Stimulated activated CD8-positive, alpha-beta memory T cell treated with anti-CD3 and anti-CD28 coated beads, Interleukin-15, amount 100 ng/mL, for 48 hours (primary cell): ENCODE measurements around the gene C11orf54.
"Not testable (repeated sequence)": the region's sequence is repeated elsewhere in the genome, so short reads cannot be mapped to it uniquely, and the experiment has no call there.

Experiments
- DNase-seq, 2 donors: peaks; one replicate each; pipeline ENCODE4 v3.0.0-alpha.2; 2020; ENCODE audit warnings: low read depth in 2 of 2

C11orf54 gene

DNA sequence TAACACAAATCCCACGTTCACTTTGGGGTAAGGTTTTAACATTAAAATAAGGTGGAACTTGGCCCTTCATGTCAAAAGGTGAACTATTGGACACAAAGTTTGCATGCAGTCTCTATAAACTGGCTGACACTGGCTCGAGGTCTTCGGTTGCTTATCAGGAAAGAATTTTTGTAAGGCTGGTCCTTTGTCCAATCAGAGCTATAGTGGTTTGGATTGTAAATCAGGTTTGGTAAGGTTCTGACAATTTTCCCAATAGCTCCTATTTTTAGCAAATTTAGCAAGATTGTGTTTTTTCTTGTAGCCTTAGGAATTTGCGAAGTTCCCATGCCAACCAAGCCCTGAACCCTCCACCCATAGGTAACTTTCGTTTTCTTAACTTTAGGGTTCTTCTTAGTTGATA, 25.0 kb downstream of the C11orf54 start:
- DNase-seq = no peak

GRCh38 chr11:93767018-93767417, 25.5 kb downstream of the C11orf54 start:
- DNase-seq = no peak

GRCh38 chr11:93770160-93770559, 28.7 kb downstream of the C11orf54 start:
- no peak for DNase-seq

- no peak for DNase-seq
These were observed 30.7 kb downstream of the C11orf54 start for GRCh38 chr11:93772123-93772522.

DNA sequence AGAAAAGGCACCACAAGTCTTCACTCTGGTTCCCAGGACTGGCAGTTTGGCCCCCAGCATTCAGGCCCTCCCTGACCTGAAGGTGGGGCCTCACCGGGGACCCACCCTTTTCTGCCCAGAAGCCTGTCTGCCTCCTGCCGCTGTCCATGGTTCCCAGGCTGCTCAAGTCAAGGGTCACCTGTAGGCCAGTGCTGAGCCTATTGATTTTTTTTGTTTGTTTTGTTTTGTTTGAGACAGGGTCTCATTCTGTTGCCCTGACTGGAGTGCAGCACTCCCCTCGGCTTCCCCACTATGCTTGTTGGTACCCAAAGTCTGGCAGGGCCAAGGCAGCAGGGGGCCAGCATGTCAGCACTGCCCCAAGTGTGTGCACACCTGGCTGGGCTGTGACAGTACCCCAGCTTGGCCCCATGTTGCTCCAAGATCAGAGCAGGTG, 31.6 kb downstream of the C11orf54 start:
- no peak for DNase-seq

- no peak for DNase-seq
These were observed 32.2 kb downstream of the C11orf54 start for GRCh38 chr11:93773601-93774200.

DNA sequence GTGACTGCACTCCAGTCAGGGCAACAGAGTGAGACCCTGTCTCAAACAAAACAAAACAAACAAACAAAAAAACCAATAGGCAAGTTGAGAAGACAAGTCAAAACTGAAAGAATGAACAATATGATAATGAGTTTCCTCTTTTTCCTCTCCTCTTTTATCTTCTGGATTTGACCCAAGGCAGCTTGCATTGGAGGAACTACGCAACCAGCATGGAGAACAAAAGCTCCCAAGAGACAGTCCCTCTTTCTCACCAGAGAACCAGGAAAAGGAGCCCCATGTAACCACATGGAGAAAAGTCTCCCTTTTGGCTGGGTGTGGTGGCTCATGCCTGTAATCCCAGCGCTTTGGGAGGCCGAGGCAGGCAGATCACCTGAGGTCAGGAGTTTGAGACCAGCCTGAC, 33.1 kb downstream of the C11orf54 start:
- DNase-seq = not testable (repeated sequence)

DNA sequence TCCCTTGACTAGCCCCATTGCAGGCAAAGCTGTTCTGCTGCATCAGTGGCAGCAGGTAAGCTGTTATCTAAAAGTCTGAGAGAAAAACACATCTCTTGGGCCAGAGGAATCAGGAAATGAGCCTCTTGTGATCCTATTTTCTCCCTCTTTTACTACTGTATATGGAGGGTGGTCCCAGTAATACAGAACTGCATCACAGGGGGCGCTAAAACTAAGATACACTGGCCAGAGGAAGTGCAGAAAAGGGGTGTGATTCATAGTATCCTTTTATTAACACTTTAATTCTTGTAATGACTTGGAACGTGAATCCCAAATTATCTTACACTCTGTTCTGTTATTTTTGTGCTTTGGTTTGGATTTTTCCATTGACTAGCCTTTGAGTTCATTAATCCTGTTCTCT, 33.8 kb downstream of the C11orf54 start:
- DNase-seq = no peak

- DNase-seq = no peak
These were observed 41.9 kb downstream of the C11orf54 start for GRCh38 chr11:93783362-93783761.

GRCh38 chr11:93783765-93784144, 42.3 kb downstream of the C11orf54 start:
- DNase-seq = peak in 1 of 2 donors; percentile 19

GRCh38 chr11:93784145-93784934, 42.9 kb downstream of the C11orf54 start, which contains the start of gene MED17:
TSS of gene MED17 (plus strand) at chr11:93784282. CDS start at chr11:93784514, 232 bp downstream.
- peak; percentile 84 to 85 for DNase-seq

DNA sequence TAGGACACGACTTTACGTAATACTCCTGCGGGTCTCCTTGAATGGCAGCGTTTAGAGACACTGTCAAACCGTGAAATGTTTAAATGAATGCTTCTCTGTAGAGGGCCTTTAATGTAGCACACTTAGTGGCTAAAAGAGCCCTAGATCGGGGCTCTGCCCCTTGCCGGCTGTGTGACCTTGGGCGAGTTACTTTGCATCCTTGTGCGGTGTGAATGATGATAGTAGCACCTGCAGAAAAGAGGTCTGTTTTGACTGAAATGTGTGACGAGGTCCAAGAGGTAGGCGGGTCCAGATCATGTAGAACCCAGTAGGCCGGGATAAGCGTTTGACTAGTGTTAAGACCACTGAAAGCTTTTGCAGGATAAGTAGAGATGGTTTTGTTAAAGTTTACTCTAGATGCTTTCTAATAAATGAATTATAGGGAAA, 43.5 kb downstream of the C11orf54 start:
- peak in 1 of 2 donors; percentile 11 for DNase-seq

DNA sequence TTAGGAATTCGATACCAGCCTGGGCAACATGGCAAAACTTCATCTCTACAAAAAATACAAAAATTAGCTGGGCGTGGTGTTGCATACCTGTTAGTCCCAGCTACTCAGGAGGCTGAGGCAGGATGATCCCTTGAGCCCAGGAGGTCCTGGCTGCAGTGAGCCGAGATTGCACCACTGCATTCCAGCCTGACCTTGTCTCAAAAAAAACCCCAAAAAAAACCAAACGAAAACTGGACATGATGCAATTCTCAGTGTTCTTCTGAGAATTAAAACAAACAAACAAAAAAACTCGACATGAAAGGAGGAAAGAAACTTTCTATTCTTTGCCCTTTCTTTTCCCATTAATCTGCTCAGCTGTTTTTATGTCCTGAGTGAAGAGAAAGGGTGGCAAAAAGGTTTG, 50.0 kb downstream of the C11orf54 start:
- no peak for DNase-seq

GRCh38 chr11:93796441-93797231, 55.2 kb downstream of the C11orf54 start:
- DNase-seq = no peak

DNA sequence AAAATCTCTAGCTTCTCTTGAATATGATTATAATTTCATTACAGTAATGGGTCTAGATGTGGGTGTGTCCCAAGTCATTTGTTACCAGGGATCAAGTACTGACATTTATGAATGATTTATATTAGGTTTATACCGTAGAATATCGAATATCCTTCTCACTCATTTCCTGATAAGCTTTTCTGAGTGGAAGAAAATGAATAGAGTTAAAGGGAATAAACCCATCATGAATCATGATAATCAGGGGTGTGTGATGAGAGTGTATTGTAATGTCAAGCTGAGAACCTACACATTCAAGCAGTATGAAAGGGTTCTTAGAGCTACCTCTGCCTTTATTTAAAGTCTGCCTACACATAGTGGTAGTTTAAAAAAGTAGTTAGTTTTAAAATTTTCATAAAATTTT, 59.9 kb downstream of the C11orf54 start:
- DNase-seq = no peak

- DNase-seq = no peak
These were observed 63.4 kb downstream of the C11orf54 start for GRCh38 chr11:93804879-93805278.

GRCh38 chr11:93807980-93808379, 66.5 kb downstream of the C11orf54 start:
- no peak for DNase-seq

DNA sequence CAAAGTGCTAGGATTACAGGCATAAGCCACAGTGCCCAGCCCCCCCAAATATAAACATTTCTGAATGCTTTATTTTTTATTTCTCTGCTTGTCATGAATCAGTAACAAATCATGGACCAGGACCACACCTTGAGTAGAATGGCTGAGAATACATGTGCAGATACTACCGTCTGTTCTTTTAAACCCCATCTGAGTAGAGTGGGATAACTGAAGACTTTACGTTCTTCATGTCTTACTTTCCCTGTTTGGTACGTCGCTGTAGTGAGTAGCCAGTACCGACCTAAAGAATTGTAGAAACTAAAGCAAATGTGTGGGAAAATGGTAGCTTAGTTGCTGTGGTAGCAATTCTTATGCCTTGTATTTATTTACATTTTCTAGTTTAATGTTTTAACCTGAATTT, 72.5 kb downstream of the C11orf54 start:
- DNase-seq = no peak
